ENCODE results near the gene RNF151. TPM values are rescaled to one million over a fixed set of nuclear protein-coding genes. Genes with fewer than 3 reads are reported as not detected.

The RNF151 gene
- total and polyA plus RNA-seq, 2 of the 13 experiments (the other 11 are each of a cell fraction or from before 2014, with no cell fraction given) = not detected

GRCh38 chr16:1983544-1984346 is 17.1 kb downstream of the RNF151 start, which contains the start of gene GFER (continued):
- TF ChIP-seq PBX2 (CRISPR knock-in tag; IDR thresholded peaks at IDR 0.05) = no peak
- no peak for TF ChIP-seq CBX1 (IDR thresholded peaks at IDR 0.05; ENCODE audit: low read depth)
- peak; percentile 68 for TF ChIP-seq HDAC2 (CRISPR knock-in tag; IDR thresholded peaks at IDR 0.05)
- no peak for TF ChIP-seq ATF7 (IDR thresholded peaks at IDR 0.05)
- TF ChIP-seq ATF7 (CRISPR knock-in tag; IDR thresholded peaks at IDR 0.05) = no peak
- no peak for TF ChIP-seq TRIM22 (IDR thresholded peaks at IDR 0.05)
- peak; percentile 83 for TF ChIP-seq GATAD1 (CRISPR knock-in tag; IDR thresholded peaks at IDR 0.05)
- peak; percentile 95 for TF ChIP-seq NR2F6 (IDR thresholded peaks at IDR 0.05)
- TF ChIP-seq NR2F6 (CRISPR knock-in tag; IDR thresholded peaks at IDR 0.05) = peak; percentile 100
- peak; percentile 45; the same call in 1 of the 2 replicates for TF ChIP-seq ZNF24 (IDR thresholded peaks at IDR 0.05)
- TF ChIP-seq ZNF142 (CRISPR knock-in tag; IDR thresholded peaks at IDR 0.05) = peak; percentile 51; the same call in 1 of the 2 replicates
- TF ChIP-seq SOX13 (IDR thresholded peaks at IDR 0.05) = no peak
- no peak for TF ChIP-seq SOX13 (CRISPR knock-in tag; conservative IDR thresholded peaks at IDR 0.05 in 1 of 2, IDR thresholded peaks at IDR 0.05 in 1 of 2)
- peak; percentile 84 for TF ChIP-seq UBTF (CRISPR knock-in tag; IDR thresholded peaks at IDR 0.05)
- TF ChIP-seq ZNF558 (CRISPR knock-in tag; IDR thresholded peaks at IDR 0.05; ENCODE audit: borderline replicate concordance) = no peak; the same call in 1 of the 2 replicates
- TF ChIP-seq RORA (CRISPR knock-in tag; IDR thresholded peaks at IDR 0.05) = no peak
- TF ChIP-seq BRF2 (CRISPR knock-in tag; IDR thresholded peaks at IDR 0.05) = no peak; the same call in 1 of the 2 replicates
- no peak for TF ChIP-seq MLLT10 (CRISPR knock-in tag; IDR thresholded peaks at IDR 0.05)

All from HepG2 (cell line).